ENCODE results near the gene CDC40. TPM values are rescaled to one million over a fixed set of nuclear protein-coding genes. Genes with fewer than 3 reads are reported as not detected.

The CDC40 gene
- total RNA-seq, 1 experiment from 2014 or later = 26.2 TPM

DNA sequence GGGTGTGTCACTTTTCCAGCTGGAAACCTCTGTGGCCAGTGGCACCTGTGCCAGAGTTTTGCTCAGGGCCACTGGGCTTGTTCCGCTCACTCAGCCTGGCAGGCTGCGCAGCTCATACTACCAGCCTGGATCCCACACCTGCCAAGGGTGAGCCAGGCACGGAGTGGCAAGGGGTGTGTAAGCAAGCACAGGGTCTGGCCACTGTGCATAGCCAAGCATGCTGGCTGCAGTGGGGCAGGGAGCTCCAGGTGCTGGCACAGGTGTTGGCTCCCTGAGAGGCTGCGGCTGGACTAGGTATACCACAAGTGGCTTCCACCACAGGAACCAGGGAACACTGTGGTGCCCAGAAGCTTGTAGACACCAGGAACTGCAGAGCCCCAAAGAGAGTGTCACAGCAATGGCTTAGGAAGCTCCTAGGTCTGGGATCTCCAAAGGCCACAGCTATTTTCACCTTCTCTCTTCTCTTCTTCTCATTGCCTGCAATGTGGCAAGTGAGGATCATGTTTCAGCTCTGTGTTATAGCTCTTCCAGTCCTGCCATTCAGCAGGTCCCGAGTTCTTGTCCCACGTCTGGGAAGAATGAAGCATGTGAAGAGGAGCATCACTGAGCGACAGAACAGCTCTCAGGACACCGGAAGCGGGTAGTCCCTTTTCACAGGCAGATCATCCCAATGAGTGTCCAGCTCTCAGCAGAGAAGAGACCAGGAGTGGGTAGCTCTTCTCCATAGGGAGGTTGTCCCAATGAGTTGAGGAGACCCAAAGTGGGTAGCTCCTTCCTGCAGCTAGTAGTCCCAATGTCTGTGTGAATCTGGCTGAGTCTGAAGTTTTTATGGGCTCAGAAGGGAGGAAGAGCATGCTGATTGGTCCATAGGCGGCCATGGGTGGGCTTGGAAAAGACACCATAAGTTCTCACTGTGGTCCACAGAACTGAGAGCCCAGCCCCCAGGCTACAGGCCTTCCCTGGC lies 42.0 kb upstream of the CDC40 start:
- ChIA-PET RAD21 (ENCODE audit: low non-redundant PET in 1 of 2, low total read pairs in 2 of 2, uncharacterized antibody in 2 of 2, unreplicated experiment in 2 of 2) (no interaction called here), CTCF (no interaction called here), POLR2A (no interaction called here)
- no peak overlapping the region for H3K4me2 ChIP-seq (ENCODE audit: low read length)
- peaks cover 6 to 10% of the 10 kb centered on the region in 2 experiments; a peak in 2 of 4 replicates for H3K9me3 ChIP-seq (ENCODE audit: control insufficient read depth in 1 of 2, insufficient read depth in 1 of 2, low read depth in 1 of 2, low read length in 2 of 2)
- TF ChIP-seq CEBPB (IDR thresholded peaks at IDR 0.05; ENCODE audit: low read depth) = no peak
- TF ChIP-seq ZFX (IDR thresholded peaks at IDR 0.05) = no peak
- no peak for TF ChIP-seq CBX3 (IDR thresholded peaks at IDR 0.05; ENCODE audit: low read depth)
- TF ChIP-seq, protein P1, sequence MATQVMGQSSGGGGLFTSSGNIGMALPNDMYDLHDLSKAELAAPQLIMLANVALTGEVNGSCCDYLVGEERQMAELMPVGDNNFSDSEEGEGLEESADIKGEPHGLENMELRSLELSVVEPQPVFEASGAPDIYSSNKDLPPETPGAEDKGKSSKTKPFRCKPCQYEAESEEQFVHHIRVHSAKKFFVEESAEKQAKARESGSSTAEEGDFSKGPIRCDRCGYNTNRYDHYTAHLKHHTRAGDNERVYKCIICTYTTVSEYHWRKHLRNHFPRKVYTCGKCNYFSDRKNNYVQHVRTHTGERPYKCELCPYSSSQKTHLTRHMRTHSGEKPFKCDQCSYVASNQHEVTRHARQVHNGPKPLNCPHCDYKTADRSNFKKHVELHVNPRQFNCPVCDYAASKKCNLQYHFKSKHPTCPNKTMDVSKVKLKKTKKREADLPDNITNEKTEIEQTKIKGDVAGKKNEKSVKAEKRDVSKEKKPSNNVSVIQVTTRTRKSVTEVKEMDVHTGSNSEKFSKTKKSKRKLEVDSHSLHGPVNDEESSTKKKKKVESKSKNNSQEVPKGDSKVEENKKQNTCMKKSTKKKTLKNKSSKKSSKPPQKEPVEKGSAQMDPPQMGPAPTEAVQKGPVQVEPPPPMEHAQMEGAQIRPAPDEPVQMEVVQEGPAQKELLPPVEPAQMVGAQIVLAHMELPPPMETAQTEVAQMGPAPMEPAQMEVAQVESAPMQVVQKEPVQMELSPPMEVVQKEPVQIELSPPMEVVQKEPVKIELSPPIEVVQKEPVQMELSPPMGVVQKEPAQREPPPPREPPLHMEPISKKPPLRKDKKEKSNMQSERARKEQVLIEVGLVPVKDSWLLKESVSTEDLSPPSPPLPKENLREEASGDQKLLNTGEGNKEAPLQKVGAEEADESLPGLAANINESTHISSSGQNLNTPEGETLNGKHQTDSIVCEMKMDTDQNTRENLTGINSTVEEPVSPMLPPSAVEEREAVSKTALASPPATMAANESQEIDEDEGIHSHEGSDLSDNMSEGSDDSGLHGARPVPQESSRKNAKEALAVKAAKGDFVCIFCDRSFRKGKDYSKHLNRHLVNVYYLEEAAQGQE (IDR thresholded peaks at IDR 0.05; ENCODE audit: low read depth) = no peak
- TF ChIP-seq EGR1 (IDR thresholded peaks at IDR 0.05; ENCODE audit: low read depth) = no peak
- no peak for TF ChIP-seq JUND (IDR thresholded peaks at IDR 0.05)
- no peak for TF ChIP-seq ZNF274 (IDR thresholded peaks at IDR 0.05; ENCODE audit: low read depth, low read length)
- TF ChIP-seq, protein P2, sequence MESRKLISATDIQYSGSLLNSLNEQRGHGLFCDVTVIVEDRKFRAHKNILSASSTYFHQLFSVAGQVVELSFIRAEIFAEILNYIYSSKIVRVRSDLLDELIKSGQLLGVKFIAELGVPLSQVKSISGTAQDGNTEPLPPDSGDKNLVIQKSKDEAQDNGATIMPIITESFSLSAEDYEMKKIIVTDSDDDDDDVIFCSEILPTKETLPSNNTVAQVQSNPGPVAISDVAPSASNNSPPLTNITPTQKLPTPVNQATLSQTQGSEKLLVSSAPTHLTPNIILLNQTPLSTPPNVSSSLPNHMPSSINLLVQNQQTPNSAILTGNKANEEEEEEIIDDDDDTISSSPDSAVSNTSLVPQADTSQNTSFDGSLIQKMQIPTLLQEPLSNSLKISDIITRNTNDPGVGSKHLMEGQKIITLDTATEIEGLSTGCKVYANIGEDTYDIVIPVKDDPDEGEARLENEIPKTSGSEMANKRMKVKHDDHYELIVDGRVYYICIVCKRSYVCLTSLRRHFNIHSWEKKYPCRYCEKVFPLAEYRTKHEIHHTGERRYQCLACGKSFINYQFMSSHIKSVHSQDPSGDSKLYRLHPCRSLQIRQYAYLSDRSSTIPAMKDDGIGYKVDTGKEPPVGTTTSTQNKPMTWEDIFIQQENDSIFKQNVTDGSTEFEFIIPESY (IDR thresholded peaks at IDR 0.05; ENCODE audit: extremely low read depth, insufficient replicate concordance, low read length) = no peak
- TF ChIP-seq SP1 (IDR thresholded peaks at IDR 0.05; ENCODE audit: low read depth) = no peak
- no peak for TF ChIP-seq POLR2AphosphoS5 (IDR thresholded peaks at IDR 0.05; ENCODE audit: low read depth, low read length)
- TF ChIP-seq, protein P3, sequence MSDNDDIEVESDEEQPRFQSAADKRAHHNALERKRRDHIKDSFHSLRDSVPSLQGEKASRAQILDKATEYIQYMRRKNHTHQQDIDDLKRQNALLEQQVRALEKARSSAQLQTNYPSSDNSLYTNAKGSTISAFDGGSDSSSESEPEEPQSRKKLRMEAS (IDR thresholded peaks at IDR 0.05) = no peak
- no peak for TF ChIP-seq SIN3A (IDR thresholded peaks at IDR 0.05; ENCODE audit: low read depth)
- TF ChIP-seq, protein P4, sequence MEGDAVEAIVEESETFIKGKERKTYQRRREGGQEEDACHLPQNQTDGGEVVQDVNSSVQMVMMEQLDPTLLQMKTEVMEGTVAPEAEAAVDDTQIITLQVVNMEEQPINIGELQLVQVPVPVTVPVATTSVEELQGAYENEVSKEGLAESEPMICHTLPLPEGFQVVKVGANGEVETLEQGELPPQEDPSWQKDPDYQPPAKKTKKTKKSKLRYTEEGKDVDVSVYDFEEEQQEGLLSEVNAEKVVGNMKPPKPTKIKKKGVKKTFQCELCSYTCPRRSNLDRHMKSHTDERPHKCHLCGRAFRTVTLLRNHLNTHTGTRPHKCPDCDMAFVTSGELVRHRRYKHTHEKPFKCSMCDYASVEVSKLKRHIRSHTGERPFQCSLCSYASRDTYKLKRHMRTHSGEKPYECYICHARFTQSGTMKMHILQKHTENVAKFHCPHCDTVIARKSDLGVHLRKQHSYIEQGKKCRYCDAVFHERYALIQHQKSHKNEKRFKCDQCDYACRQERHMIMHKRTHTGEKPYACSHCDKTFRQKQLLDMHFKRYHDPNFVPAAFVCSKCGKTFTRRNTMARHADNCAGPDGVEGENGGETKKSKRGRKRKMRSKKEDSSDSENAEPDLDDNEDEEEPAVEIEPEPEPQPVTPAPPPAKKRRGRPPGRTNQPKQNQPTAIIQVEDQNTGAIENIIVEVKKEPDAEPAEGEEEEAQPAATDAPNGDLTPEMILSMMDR (IDR thresholded peaks at IDR 0.05 in 2 of 3, conservative IDR thresholded peaks at IDR 0.05 in 1 of 3; ENCODE audit: borderline replicate concordance in 1 of 3, insufficient read depth in 1 of 3, low read depth in 2 of 3, low read length in 2 of 3) = no peak
- TF ChIP-seq SRF (IDR thresholded peaks at IDR 0.05; ENCODE audit: low read depth) = no peak
- TF ChIP-seq POLR2A (IDR thresholded peaks at IDR 0.05; ENCODE audit: borderline replicate concordance, extremely low read depth, insufficient read depth, insufficient read length) = no peak
- TF ChIP-seq ELF1 (IDR thresholded peaks at IDR 0.05; ENCODE audit: borderline replicate concordance, low read depth) = no peak
- H3K27ac ChIP-seq (ENCODE audit: low read depth, low read length) = no peak overlapping the region
- no peaks in the 10 kb centered on the region for H3K27me3 ChIP-seq (ENCODE audit: insufficient read depth, low read length)
- ATAC-seq (no peak), DNase-seq (ENCODE audit: low read depth, low spot score) (no peak)
- no peaks in the 10 kb centered on the region for H3K9me2 ChIP-seq (ENCODE audit: insufficient read depth)
- H3K4me3 ChIP-seq (replicated peaks in 1 of 2; ENCODE audit: low read depth in 1 of 2, low read length in 2 of 2) = no peak overlapping the region
- H4K20me1 ChIP-seq (ENCODE audit: insufficient read depth) = no peaks in the 10 kb centered on the region
- intact Hi-C loops (cut with micrococcal nuclease) = no loop called here
- H3K36me3 ChIP-seq (ENCODE audit: control insufficient read depth in 1 of 2, insufficient read depth in 2 of 2, low read length in 2 of 2) = no peaks in the 10 kb centered on the region
- no peaks in the 10 kb centered on the region for H3K79me2 ChIP-seq (ENCODE audit: insufficient read depth, low read length)
- no peak overlapping the region for H2AFZ ChIP-seq (ENCODE audit: low read depth, low read length, poor library complexity, severe bottlenecking)
- no TSS peak for BruUV-seq (replicated peaks)
- H3K4me1 ChIP-seq (ENCODE audit: control insufficient read depth in 1 of 2, insufficient read depth in 2 of 2, low read length in 2 of 2) = no peaks in the 10 kb centered on the region
- H3K9ac ChIP-seq (ENCODE audit: low read length) = no peak overlapping the region

All from HCT116 (cell line).